ENCODE results near the gene ENO4.

ENO4 gene, protein sequence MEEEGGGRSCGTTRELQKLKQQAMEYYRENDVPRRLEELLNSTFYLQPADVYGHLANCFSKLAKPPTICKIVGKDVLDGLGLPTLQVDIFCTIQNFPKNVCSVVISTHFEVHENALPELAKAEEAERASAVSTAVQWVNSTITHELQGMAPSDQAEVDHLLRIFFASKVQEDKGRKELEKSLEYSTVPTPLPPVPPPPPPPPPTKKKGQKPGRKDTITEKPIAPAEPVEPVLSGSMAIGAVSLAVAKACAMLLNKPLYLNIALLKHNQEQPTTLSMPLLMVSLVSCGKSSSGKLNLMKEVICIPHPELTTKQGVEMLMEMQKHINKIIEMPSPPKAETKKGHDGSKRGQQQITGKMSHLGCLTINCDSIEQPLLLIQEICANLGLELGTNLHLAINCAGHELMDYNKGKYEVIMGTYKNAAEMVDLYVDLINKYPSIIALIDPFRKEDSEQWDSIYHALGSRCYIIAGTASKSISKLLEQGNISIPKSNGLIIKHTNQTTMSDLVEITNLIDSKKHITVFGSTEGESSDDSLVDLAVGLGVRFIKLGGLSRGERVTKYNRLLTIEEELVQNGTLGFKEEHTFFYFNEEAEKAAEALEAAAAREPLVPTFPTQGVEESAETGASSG

DNA sequence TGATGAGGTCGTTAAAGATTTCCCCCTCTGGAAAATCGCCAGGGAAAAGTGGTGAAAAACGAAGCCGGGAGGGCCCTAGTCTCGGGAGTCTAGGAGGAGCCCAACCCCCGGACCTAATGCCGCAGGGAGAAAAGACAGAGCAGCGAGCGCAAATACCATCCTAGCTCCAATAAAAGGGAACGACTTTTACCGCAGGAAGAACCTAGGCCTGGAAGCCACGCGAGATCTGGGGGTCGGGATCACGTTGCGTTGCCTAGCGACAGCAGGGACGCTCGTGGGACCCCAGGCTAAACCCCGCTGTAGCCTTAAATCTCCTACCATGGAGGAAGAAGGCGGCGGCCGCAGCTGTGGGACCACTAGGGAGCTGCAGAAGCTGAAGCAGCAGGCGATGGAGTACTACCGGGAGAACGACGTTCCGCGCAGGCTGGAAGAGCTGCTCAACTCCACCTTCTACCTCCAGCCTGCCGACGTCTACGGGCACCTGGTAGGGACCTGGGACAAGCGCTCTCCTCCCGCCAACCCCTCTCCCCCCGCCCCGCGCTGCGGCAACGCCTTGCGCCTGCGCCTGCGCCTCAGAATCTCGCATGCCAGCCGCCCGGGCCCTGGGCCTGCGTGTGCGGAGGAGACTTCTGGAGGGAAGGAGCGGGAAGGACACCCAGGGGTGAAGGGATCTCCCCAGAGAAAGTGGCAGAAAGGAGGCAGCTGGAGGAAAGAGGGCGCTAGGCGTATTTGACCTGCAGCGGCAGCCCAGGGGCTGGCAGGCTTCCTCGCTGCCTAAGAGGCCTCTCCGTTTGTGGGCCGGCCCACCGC, at the start of gene ENO4:
TSS of gene ENO4 (plus strand) at position 252 of the 810 bp plus-strand sequence. CDS start at position 320, 68 bp downstream.
- DNase-seq: peak; percentile 27

DNA sequence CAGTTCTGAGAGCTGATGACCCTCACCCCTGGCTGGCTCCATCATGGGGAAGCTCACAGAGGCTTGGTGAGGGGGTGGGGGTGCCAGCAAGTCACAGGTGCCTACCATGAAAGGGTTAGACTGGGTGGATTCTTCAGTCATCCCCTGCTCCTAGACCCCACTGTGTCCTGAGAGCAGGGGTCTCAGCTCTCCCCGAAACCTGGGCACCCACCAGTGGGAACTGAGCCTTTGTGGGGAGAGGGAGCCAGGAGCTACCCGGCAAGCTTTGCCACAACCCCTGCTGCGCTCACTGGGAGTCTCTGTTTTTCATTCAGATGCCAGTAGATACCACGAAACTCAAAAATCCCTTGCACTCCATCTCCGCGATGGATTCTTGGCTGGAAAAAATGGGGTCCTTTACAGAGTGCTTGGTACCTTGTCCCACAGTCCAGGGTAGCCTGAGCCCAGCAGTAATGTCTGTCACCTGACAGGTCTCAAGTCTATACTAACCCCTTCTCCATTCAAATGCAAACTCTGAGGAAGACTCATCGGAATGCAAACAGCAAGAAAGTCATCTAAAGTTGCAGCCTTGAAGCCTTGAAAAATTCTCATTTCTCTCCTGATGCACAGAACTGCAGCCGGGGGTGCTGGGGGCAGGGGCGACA, 48.9 kb upstream of the ENO4 start:
- no peak for DNase-seq

- DNase-seq: no peak
Measured at GRCh38 chr10:116801658-116802057, 47.6 kb upstream of the ENO4 start.

DNA sequence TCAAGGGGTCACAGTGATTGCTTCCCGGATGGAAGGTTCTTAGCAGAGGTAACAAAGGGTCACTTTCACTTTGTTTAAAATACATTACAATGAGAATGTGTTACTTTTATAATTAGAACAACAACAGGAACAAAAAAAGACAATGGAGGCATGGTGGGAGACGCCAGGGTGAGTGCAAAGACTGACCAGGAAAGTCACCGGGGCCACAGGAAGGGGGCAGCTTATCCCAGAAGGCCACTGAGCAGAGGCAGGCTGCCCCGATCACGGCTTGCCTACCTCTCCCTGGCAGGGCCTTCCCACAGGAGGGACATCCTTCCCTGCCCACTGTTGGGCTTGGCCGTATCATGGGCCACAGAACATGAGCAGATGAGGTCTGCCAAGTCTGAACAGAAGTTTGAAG, 46.8 kb upstream of the ENO4 start:
- no peak for DNase-seq

GRCh38 chr10:116802876-116803275, 46.4 kb upstream of the ENO4 start:
- DNase-seq: no peak

DNA sequence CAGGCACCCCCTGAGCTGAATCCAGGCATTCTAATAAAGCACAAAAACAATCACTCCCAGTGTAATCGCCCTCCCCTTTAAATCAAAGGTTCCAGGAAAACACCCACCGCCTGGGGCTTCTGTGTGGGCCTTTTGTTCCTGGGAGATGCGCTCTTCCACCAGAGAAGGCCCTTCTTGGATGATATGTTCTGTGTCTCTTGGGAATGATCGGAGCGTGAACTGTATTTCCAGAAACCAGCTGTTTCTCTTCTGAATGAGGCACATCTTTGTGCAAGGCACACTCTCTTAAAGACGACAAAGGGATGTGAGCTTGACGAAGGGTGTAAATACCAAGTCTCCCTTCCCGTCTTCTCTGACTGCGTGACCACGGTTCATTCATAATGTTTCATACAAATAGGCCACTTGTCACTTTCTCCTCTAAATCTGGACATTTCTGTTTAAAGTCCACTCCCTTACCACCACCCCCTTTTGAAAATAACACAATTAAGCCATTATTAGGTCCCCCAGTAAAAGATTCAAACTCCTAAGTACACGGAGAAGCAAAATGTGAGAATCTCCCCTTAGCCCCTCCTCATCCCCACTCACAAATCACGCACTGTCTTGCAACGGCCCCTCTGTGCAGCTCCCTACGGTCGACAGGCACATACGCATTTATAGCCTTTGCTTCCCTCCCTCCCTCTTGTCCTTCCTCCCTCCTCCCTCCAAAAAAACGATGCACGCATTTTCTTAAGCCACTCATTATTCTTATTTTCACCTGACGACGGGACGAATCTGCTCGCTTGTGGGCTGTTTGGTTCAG, 45.6 kb upstream of the ENO4 start:
- no peak for DNase-seq

GRCh38 chr10:116808706-116809105, 40.6 kb upstream of the ENO4 start:
- DNase-seq: no peak

- DNase-seq: no peak
Measured at GRCh38 chr10:116809483-116810119, 39.7 kb upstream of the ENO4 start.

- DNase-seq: no peak
Measured at GRCh38 chr10:116810120-116810500, 39.2 kb upstream of the ENO4 start.

DNA sequence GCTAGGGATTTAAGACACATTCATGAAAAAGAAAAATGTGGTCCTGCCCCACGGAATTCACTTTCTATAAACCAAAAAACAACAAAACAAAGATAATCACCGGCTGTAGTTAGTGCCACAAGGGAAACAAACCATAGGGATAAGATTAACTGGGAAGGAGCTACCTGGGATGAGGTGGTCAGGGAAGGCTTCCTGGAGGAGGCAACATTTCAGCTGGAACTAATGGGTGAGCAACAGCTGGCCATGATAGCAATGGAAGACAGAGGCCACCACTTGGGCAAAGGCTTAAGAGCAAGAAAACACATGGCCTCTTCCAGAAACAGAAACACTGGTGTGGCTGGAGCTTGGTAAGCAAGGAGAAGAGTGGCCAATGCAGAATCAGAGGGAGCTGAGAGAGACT, 38.4 kb upstream of the ENO4 start:
- no peak for DNase-seq

- DNase-seq: no peak
Measured at GRCh38 chr10:116811691-116812090, 37.6 kb upstream of the ENO4 start.

GRCh38 chr10:116815641-116816415, 33.5 kb upstream of the ENO4 start:
- DNase-seq: no peak

GRCh38 chr10:116817178-116817577, 32.1 kb upstream of the ENO4 start:
- no peak for DNase-seq

DNA sequence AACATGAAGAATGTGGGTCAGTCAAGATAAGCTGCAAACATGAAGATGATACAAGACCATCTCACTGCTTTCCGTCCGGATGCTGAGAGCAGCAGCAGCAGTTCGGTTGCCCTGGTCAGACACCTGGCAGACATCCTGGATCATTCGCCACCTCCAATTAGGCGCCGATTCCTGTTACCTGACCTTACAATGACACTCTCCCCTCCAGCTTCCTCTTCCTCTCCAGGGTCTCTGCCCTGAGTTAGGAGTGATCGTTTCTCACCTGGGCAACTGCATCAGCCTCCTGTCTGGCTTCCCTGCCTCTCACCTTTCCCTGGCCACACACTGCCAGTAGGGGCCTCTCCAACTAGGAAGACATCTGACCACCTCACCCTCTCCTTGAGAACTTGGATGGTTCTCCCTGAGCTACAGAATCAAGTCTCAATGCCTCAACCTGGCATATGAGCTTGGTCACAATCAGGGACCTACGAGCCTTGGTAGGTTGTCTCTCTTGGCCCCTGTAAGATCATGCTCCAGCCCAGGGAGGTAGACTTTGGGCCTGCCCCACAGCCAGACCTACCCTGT, 31.4 kb upstream of the ENO4 start:
- DNase-seq: no peak

DNA sequence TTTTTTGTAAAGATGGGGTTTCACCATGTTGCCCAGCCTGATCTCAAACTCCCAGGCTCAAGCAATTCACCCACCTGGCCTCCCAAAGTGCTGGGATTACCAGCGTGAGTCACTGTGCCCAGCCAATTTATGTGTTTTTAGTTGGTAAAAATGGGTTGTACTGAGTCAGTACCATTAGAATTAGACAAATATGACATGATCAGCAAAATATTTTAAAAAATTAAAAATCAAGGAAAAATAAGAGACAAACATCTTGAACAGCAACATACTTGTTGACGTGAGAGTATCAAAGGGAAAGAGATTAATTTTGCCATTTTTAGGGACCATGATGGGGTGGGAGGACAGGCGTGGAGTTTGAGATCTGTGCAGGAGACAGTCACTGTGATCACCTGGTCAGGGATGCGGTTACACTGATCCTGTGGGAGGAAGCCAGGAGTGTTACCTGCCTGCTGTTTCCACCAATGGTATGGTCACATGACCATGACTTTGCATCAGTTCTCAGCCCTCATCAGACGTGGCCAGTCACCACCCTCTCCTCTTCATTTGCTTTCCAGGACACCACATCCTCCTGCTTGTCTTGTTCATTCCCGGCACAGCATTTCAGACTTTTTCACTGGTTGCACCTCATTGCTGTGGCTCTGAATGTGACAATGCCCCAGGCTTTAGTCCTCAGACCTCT, 29.2 kb upstream of the ENO4 start:
- DNase-seq: no peak

GRCh38 chr10:116825901-116826300, 23.4 kb upstream of the ENO4 start:
- no peak for DNase-seq

GRCh38 chr10:116826803-116827202, 22.5 kb upstream of the ENO4 start:
- no peak for DNase-seq

DNA sequence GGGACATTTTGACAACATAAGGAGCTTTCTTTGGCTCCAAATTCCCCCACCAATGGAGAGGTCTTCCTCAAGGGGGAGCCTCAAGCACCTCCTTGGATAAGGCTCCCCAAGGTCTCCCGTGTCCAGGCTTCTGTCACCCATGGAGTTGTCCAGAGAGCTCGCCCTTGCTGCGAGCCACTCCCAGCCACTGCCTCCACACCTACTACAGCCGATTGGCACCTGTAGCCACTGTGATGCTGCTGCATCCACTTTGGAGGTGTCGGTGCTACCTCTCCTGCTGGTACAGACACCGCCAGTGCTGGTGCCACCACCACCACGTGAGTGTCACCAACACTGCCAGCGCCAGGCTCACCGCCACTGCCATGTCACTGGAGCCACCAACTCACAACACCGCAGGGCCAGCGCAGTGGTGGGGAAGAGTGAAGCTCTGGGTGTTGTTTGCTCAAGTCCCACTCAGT, 22.1 kb upstream of the ENO4 start:
- DNase-seq: no peak

DNA sequence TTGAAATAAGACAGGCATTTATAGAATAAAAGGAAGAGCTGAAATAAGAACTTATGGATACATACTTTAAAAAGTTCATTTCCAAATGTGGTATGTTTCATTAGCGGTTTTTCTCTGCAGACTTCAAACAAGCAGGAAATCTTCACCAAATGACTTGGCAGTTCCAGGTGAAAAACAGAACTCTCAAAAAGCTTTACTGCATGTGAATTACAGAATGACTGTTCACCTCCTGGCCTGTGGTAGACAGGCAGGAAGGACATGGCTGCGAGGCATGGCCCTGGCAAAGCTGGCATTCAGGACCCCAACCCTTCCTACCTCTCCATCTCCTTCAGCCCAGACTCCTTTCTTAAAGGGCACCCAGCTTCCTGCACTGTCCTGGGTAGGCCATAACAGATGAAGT, 21.2 kb upstream of the ENO4 start:
- no peak for DNase-seq

DNA sequence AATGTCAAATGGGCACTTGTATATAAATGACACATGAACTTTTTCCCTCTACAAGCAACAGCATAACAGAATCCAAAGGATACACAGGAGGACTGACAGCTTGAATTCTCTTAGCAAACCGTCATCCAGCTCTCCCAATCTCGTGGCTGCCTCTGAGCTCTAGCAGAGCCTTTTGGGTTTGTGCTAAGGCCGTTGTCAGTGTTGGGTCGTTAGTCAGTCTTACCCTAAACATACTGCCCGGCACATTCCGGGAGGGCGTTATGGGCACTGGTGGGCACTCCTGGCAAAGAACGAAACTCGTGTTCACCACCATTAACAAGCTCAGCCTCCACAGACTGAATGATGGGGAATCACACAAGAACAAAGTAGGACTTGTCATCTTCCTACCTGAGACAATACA, 19.6 kb upstream of the ENO4 start:
- DNase-seq: no peak

All from stimulated activated CD8-positive, alpha-beta memory T cell treated with anti-CD3 and anti-CD28 coated beads, Interleukin-4, amount 100 ng/mL, for 48 hours (primary cell).